22Rv1 (cell line): ENCODE data around the gene PSMC5.
"Not testable (repeated sequence)": the region's sequence is repeated elsewhere in the genome, so short reads cannot be mapped to it uniquely, and the experiment has no call there.

ENCODE experiments used
- H3K27ac ChIP-seq: fragments of 450-650 bp; 2 replicates; pipeline ENCODE4 v1.5.1; 2017
- ZFX ChIP-seq: fragments of 450-650 bp; IDR thresholded peaks from 2 replicates; pipeline ENCODE4 v1.6.1; 2017; ENCODE audit warnings: antibody characterized with exemption, borderline replicate concordance
- TF ChIP-seq, protein P1 (sequence below): fragments of 450-650 bp; IDR thresholded peaks from 2 replicates; pipeline ENCODE4 v1.5.1; 2017; ENCODE audit warnings: mild to moderate bottlenecking

The PSMC5 gene

DNA sequence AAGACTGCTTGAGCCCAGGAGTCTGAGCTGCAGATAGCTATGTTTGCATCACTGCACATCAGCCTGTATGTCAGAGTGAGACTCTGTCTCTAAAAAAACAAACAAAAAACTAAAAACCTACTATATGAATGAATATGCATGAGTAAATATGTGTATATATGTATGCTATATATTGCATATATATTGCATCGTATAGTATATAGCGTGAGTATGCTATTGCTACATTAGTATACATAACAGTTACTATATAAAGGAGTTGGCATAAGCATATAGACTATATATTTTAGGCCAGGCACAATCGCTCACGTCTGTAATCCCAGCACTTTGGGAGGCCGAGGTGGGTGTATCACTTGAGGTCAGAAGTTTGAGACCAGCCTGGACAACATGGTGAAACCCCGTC, 37.2 kb upstream of the PSMC5 start:
- no peak overlapping the region for H3K27ac ChIP-seq
- TF ChIP-seq, protein P1, sequence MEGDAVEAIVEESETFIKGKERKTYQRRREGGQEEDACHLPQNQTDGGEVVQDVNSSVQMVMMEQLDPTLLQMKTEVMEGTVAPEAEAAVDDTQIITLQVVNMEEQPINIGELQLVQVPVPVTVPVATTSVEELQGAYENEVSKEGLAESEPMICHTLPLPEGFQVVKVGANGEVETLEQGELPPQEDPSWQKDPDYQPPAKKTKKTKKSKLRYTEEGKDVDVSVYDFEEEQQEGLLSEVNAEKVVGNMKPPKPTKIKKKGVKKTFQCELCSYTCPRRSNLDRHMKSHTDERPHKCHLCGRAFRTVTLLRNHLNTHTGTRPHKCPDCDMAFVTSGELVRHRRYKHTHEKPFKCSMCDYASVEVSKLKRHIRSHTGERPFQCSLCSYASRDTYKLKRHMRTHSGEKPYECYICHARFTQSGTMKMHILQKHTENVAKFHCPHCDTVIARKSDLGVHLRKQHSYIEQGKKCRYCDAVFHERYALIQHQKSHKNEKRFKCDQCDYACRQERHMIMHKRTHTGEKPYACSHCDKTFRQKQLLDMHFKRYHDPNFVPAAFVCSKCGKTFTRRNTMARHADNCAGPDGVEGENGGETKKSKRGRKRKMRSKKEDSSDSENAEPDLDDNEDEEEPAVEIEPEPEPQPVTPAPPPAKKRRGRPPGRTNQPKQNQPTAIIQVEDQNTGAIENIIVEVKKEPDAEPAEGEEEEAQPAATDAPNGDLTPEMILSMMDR, result no peak
- TF ChIP-seq ZFX, result no peak

DNA sequence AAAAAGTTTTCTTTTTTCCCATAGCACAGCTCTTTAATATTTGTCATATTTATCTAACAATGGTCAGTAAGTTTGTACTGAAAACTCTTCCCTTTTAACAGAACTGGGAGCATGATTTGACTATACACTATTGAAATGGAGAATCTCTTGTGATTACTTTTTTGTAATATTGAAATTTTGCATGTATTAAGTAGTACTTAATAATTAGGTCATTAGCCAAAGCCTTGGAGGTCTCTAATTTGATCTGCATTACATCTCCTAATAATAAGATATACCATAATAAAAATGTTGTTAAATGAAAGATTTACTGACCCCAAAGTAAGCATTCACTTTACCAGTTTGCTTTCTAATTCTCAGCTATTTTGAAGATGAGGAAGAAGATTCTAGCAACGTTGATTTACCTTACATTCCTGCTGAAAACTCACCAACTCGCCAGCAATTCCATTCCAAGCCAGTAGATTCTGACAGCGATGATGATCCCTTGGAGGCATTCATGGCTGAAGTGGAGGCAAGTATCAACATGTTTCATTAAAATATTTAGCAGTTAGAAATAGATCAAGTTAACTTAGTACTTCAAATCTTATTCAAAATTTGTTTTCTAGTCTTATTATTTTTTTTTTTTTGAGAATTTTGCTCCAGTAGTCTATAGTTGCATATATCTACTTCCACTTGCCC, 35.0 kb upstream of the PSMC5 start:
- no peak overlapping the region for H3K27ac ChIP-seq

DNA sequence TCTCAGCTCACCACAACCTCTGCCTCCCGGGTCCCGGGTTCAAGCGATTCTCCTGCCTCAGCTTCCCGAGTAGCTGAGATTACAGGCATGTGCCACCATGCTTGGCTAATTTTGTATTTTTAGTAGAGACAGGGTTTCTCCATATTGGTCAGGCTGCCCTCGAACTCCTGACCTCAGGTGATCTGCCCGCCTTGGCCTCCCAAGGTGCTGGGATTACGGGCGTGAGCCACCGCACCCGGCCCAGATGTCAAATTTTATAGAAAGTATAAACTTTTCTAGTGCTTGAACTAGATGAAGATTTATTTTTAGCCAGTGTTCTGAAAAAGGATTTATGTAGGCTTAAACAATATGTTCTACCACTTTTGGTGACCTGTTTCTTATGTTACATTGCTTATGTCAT, 30.9 kb upstream of the PSMC5 start:
- not testable (repeated sequence) for H3K27ac ChIP-seq

More for the DNA sequence above, 35.0 kb upstream of the PSMC5 start:
- TF ChIP-seq ZFX, result no peak
- TF ChIP-seq, protein P1, result no peak

DNA sequence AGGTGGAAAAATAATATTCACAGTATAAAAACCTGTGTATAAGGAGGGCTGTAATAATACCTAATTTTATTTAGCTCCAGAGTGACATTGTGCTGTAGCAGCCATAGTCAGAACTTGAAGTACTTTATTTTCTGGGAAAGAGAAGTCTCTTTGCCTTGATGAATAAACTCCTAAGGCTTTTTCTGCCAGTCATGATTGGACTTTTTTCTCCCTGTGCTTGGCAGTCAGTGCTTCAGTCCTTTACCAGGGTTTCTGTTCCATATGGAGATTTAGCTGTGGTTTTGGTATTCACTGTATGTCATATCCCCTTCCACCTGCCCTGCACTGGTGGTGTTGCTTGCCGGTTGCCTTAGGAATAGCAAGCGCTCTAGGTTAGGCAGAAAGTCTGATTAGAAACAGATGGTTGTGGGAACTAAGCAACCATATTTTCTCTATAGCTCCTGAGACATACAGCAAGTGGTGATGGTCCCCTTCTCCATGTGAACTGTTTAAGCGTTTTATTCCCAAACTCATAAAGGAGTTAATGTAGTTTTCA, 28.6 kb upstream of the PSMC5 start:
- no peak for TF ChIP-seq ZFX
- TF ChIP-seq, protein P1, result no peak
- no peak overlapping the region for H3K27ac ChIP-seq

DNA sequence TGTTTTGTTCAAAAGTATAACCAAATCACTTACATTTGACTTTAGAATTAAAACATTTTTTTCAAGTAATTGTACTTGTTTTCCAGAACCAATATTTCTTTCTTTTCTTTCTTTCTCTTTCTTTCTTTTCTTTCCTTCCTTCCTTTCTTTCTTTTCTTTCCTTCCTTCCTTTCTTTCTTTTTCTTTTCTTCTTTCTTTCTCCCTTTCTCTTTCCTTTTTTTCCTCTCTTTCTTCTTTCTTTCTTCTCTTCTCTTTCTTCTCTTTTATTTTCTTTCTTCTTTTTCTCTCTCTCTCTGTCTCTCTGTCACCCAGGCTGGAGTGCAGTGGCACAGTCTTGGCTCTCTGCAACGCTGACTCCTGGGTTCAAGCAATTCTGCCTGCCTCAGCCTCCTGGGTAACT, 26.4 kb upstream of the PSMC5 start:
- TF ChIP-seq, protein P1, result no peak
- TF ChIP-seq ZFX, result no peak
- H3K27ac ChIP-seq, result no peak overlapping the region

DNA sequence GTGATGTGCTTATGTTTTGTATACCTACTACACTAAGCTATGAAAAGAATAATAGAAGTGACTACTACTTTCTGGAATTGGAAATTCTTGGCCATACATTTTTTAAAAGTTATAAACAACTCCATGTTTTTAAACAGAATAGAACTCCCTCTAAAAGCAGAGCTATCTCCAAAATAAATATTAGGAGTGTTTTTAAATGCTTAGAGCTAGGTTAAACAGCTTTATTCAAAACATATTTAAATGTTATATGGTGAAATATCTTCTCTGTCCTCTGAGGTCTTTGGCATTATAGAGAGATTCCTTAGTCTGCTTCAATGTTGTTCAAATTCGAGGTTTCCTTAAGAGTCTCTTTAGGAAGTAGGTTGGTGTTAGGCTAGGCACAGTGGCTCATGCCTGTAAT, 22.9 kb upstream of the PSMC5 start:
- TF ChIP-seq ZFX, result no peak
- TF ChIP-seq, protein P1, result no peak

DNA sequence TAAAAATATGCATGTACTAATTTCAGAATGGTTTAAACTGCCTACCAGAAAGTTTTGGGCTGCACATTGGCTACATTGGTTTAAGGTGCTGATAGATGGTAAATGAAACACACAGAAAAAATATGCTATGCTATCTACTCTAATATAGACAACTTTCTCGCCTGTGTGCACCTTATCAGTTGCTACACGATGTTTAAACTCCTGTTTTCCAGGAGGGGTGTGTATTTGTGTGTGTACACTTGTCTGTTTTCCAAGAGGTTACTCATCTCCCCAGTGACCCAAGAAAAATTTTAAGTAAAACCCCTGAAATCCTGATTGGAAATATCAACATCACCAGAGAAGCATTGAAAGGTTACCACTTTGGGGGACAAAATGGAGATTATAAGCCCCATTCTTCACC, 21.6 kb upstream of the PSMC5 start:
- TF ChIP-seq, protein P1, result no peak
- TF ChIP-seq ZFX, result no peak
- H3K27ac ChIP-seq, result no peak overlapping the region

More for the DNA sequence above, 22.9 kb upstream of the PSMC5 start:
- H3K27ac ChIP-seq, result no peak overlapping the region

DNA sequence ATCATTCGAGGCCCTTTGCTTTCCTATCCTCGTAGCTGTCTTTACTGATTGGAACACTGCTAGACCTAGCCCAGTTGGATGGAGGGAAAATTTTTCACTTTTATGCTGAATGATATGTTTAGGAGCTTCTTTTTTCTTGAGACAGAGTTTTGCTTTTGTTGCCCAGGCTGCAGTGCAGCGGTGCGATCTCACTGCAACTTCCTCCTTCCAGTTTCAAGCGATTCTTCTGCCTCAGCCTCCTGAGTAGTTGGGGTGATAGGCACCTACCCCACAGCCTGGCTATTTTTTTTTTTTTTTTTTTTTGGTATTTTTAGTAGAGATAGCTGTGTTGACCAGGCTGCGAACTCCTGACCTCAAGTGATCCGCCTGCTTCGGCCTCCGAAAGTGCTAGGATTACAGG, 17.3 kb upstream of the PSMC5 start:
- H3K27ac ChIP-seq, result no peak overlapping the region
- TF ChIP-seq, protein P1, result no peak
- no peak for TF ChIP-seq ZFX
